Smooth muscle cell (in vitro differentiated cells): Measurements from ENCODE around the gene TCP11L2. TPM values are rescaled to one million over a fixed set of nuclear protein-coding genes. Genes with fewer than 3 reads are reported as not detected.
"Not testable (repeated sequence)": the region's sequence is repeated elsewhere in the genome, so short reads cannot be mapped to it uniquely, and the experiment has no call there.

Source experiments
- DNase-seq: peaks from one replicate; lab custom pipeline; 2025; ENCODE audit not compliant: unreplicated experiment; lab: John Stamatoyannopoulos, UW
- H2AFZ ChIP-seq: fragments of 200-600 bp; sonication (generic); 2 replicates; pipeline ENCODE4 v1.6.0; 2016; ENCODE audit warnings: antibody characterized with exemption, low read depth, mild to moderate bottlenecking
- H3F3A ChIP-seq: fragments of 200-600 bp; sonication (generic); 2 replicates; pipeline ENCODE4 v1.6.0; 2017; ENCODE audit warnings: antibody characterized with exemption, low read depth
- H3K27ac ChIP-seq: fragments of 200-600 bp; sonication (generic); 2 replicates; pipeline ENCODE4 v1.5.1; 2016; ENCODE audit warnings: low read depth, mild to moderate bottlenecking
- H3K27me3 ChIP-seq: fragments of 200-600 bp; sonication (generic); 2 replicates; pipeline ENCODE4 v1.6.1; 2016; ENCODE audit warnings: low read depth, mild to moderate bottlenecking
- H3K36me3 ChIP-seq: fragments of 200-600 bp; sonication (generic); 2 replicates; pipeline ENCODE4 v1.5.1; 2016; ENCODE audit warnings: low read depth
- H3K4me1 ChIP-seq: fragments of 200-600 bp; sonication (generic); 2 replicates; pipeline ENCODE4 v1.5.1; 2016; ENCODE audit warnings: low read depth
- H3K4me2 ChIP-seq: fragments of 200-600 bp; sonication (generic); 2 replicates; pipeline ENCODE4 v1.6.0; 2016; ENCODE audit warnings: mild to moderate bottlenecking
- H3K4me3 ChIP-seq: fragments of 200-600 bp; sonication (generic); 2 replicates; pipeline ENCODE4 v1.5.1; 2016; ENCODE audit warnings: mild to moderate bottlenecking
- H3K79me2 ChIP-seq: fragments of 200-600 bp; sonication (generic); 2 replicates; pipeline ENCODE4 v1.6.0; 2016; ENCODE audit warnings: low read depth, mild to moderate bottlenecking
- H3K9ac ChIP-seq: fragments of 200-600 bp; sonication (generic); 2 replicates; pipeline ENCODE4 v1.6.0; 2016; ENCODE audit warnings: low read depth
- H3K9me3 ChIP-seq: fragments of 200-600 bp; sonication (generic); replicated peaks from 2 replicates; pipeline ENCODE4 v1.5.1; 2016; ENCODE audit warnings: low read depth
- H4K20me1 ChIP-seq: fragments of 200-600 bp; sonication (generic); 2 replicates; pipeline ENCODE4 v1.6.0; 2016; ENCODE audit warnings: low read depth
- WGBS: methylation state at CpG from one replicate; pipeline ENCODE4 v1.1.7; 2016; ENCODE audit warnings: low lambda C conversion rate; 5-methylcytosine and 5-hydroxymethylcytosine counted together
- polyA plus RNA-seq: library from polyadenylated mRNA; unstranded; fragments of >200 nt; fragmentation: Nextera tagmentation; extraction: Ambion mirVana; gene quantifications from 2 replicates; pipeline ENCODE4 v1.2.1, GENCODE V29; 2016
- total RNA-seq: library from RNA; depleted of rRNA; stranded (reverse); fragments of >200 nt; gene quantifications from 2 replicates; pipeline ENCODE4 v1.2.3, GENCODE V29; 2014
- TF ChIP-seq, protein P1 (sequence below): fragments of 200-600 bp; sonication (generic); IDR thresholded peaks from 2 replicates; pipeline ENCODE4 v1.5.1; 2017; ENCODE audit warnings: borderline replicate concordance, mild to moderate bottlenecking, antibody characterized with exemption; ENCODE audit not compliant: insufficient read depth, poor library complexity, severe bottlenecking

Gene TCP11L2
- total and polyA plus RNA-seq, 2 experiments from 2014 or later: 2.4 to 15.1 TPM

DNA sequence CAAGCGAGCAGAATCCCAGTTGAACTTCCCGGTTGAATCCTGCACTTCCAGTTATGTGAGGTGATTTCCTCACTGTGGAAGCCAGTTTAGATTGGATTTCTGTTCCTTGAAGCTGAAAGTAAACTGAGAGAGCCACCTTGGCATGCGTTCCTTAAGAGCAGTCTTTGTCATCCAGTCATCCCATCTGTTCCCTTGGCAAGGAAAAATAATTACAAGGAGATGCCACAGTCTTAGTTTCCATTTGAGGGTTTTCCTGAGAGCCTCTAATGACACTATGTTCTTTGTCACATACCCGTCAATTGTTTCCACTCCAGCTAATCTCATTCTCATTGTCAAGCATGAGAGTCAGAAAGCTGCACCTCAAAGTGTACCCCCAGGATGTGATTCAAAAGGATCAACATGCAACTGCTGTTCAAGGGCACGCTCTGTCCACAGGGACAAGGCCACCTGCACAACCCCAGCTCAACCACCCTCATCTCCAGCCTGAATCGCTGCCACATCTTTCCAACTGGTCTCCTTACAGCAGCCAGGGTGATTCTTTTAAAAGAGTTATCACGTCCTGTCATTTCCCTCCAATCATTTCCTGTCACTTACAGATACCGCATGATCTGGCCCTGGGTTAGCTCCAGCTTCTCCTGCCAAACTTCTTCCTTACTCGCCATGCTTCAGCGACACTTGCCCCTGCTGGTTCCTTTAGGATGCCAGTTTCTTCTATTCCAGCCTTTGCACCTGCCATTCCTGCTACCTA lies 18.0 kb upstream of the TCP11L2 start:
- 86% methylated on average over 10 of the region's 10 CpGs for WGBS
- Histone ChIP-seq H4K20me1 (no peaks in the 10 kb centered on the region), H3K27me3 (no peaks in the 10 kb centered on the region), H3K9me3 (no peaks in the 10 kb centered on the region), H3K79me2 (no peaks in the 10 kb centered on the region), H3K36me3 (no peaks in the 10 kb centered on the region), H3K4me2 (no peak overlapping the region), H3K4me1 (no peaks in the 10 kb centered on the region), H3K9ac (no peak overlapping the region), H3F3A (peaks cover 6% of the 10 kb centered on the region), H3K27ac (no peak overlapping the region), H2AFZ (no peak overlapping the region), H3K4me3 (no peak overlapping the region)
- TF ChIP-seq, protein P1, sequence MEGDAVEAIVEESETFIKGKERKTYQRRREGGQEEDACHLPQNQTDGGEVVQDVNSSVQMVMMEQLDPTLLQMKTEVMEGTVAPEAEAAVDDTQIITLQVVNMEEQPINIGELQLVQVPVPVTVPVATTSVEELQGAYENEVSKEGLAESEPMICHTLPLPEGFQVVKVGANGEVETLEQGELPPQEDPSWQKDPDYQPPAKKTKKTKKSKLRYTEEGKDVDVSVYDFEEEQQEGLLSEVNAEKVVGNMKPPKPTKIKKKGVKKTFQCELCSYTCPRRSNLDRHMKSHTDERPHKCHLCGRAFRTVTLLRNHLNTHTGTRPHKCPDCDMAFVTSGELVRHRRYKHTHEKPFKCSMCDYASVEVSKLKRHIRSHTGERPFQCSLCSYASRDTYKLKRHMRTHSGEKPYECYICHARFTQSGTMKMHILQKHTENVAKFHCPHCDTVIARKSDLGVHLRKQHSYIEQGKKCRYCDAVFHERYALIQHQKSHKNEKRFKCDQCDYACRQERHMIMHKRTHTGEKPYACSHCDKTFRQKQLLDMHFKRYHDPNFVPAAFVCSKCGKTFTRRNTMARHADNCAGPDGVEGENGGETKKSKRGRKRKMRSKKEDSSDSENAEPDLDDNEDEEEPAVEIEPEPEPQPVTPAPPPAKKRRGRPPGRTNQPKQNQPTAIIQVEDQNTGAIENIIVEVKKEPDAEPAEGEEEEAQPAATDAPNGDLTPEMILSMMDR: no peak
- no peak for DNase-seq

- Histone ChIP-seq H3K36me3 (no peaks in the 10 kb centered on the region), H2AFZ (no peak overlapping the region), H3K4me1 (no peaks in the 10 kb centered on the region), H3F3A (peaks cover 6% of the 10 kb centered on the region), H4K20me1 (no peaks in the 10 kb centered on the region), H3K27ac (no peak overlapping the region), H3K9ac (no peak overlapping the region), H3K27me3 (no peaks in the 10 kb centered on the region), H3K9me3 (no peaks in the 10 kb centered on the region), H3K79me2 (no peaks in the 10 kb centered on the region), H3K4me2 (no peak overlapping the region), H3K4me3 (no peak overlapping the region)
- TF ChIP-seq, protein P1: no peak
- no peak for DNase-seq
- WGBS: 89% methylated on average over 4 of the region's 4 CpGs
Measured at GRCh38 chr12:106285982-106286381, 16.6 kb upstream of the TCP11L2 start.

- not testable (repeated sequence) for H3K4me3 ChIP-seq, H3K9me3 ChIP-seq, H3K4me2 ChIP-seq, H2AFZ ChIP-seq, H3K9ac ChIP-seq, H3F3A ChIP-seq, H3K27me3 ChIP-seq, DNase-seq, H3K27ac ChIP-seq, H3K36me3 ChIP-seq, H3K79me2 ChIP-seq, H3K4me1 ChIP-seq, H4K20me1 ChIP-seq
- WGBS: 91% methylated on average over 14 of the region's 14 CpGs
Measured at GRCh38 chr12:106286576-106287162, 15.9 kb upstream of the TCP11L2 start.

GRCh38 chr12:106287364-106287763 lies 15.2 kb upstream of the TCP11L2 start:
- TF ChIP-seq, protein P1: no peak
- DNase-seq: no peak
- Histone ChIP-seq H3K4me2 (no peak overlapping the region), H3K27me3 (no peaks in the 10 kb centered on the region), H2AFZ (no peak overlapping the region), H3K4me3 (no peak overlapping the region), H3K79me2 (no peaks in the 10 kb centered on the region), H3K36me3 (no peaks in the 10 kb centered on the region), H4K20me1 (no peaks in the 10 kb centered on the region), H3K9me3 (no peaks in the 10 kb centered on the region), H3K4me1 (no peaks in the 10 kb centered on the region), H3F3A (peaks cover 6% of the 10 kb centered on the region), H3K9ac (no peak overlapping the region), H3K27ac (peak overlapping the region; percentile 91)
- WGBS: 75% methylated on average over 1 of the region's 1 CpG
